Measurements from ENCODE around the gene COL15A1.

Gene COL15A1

GRCh38 chr9:99069546-99069945 is 125.8 kb downstream of the COL15A1 start:
- Histone ChIP-seq H3K79me2 (ENCODE audit: insufficient read depth, low read length) (no peaks in the 10 kb centered on the region), H3F3A (ENCODE audit: low read depth) (peaks cover 11% of the 10 kb centered on the region; the same call in 1 of the 2 replicates), H3K36me3 (ENCODE audit: insufficient read depth, low read length) (no peaks in the 10 kb centered on the region), H3K9me2 (replicated peaks; ENCODE audit: low read depth, low read length) (no peaks in the 10 kb centered on the region), H4K20me1 (ENCODE audit: insufficient read depth, low read length, poor library complexity, severe bottlenecking) (no peaks in the 10 kb centered on the region), H3K4me1 (ENCODE audit: insufficient read depth, low read length, poor library complexity, severe bottlenecking) (peaks cover 46% of the 10 kb centered on the region), H3K27me3 (ENCODE audit: insufficient read depth, low read length, poor library complexity, severe bottlenecking) (no peaks in the 10 kb centered on the region), H3K4me2 (ENCODE audit: low read depth, low read length, poor library complexity, severe bottlenecking) (peak overlapping the region; percentile 47), H3K9ac (ENCODE audit: low read depth, low read length, poor library complexity, severe bottlenecking) (peak overlapping the region; percentile 0), H3K4me3 (ENCODE audit: low read length, poor library complexity, severe bottlenecking) (peak overlapping the region; percentile 24), H2AFZ (ENCODE audit: low read length) (no peak overlapping the region), H3K9me3 (ENCODE audit: insufficient read depth, low read depth, low read length) (no peaks in the 10 kb centered on the region)
- TF ChIP-seq EZH2phosphoT487 (IDR thresholded peaks at IDR 0.05; ENCODE audit: borderline replicate concordance) (no peak), CTCF (conservative IDR thresholded peaks at IDR 0.05; ENCODE audit: low read length) (no peak)

- Histone ChIP-seq H3K4me2 (ENCODE audit: low read depth, low read length, poor library complexity, severe bottlenecking) (no peak overlapping the region), H3K79me2 (ENCODE audit: insufficient read depth, low read length) (no peaks in the 10 kb centered on the region), H3K9ac (ENCODE audit: low read depth, low read length, poor library complexity, severe bottlenecking) (peak overlapping the region; percentile 18), H3K4me3 (ENCODE audit: low read length, poor library complexity, severe bottlenecking) (no peak overlapping the region), H3K36me3 (ENCODE audit: insufficient read depth, low read length) (no peaks in the 10 kb centered on the region), H3K27me3 (ENCODE audit: insufficient read depth, low read length, poor library complexity, severe bottlenecking) (no peaks in the 10 kb centered on the region), H4K20me1 (ENCODE audit: insufficient read depth, low read length, poor library complexity, severe bottlenecking) (no peaks in the 10 kb centered on the region), H3K9me2 (replicated peaks; ENCODE audit: low read depth, low read length) (no peaks in the 10 kb centered on the region), H3F3A (ENCODE audit: low read depth) (peaks cover 11% of the 10 kb centered on the region; the same call in 1 of the 2 replicates), H3K4me1 (ENCODE audit: insufficient read depth, low read length, poor library complexity, severe bottlenecking) (peaks cover 50% of the 10 kb centered on the region), H3K9me3 (ENCODE audit: insufficient read depth, low read depth, low read length) (no peaks in the 10 kb centered on the region), H2AFZ (ENCODE audit: low read length) (no peak overlapping the region)
- TF ChIP-seq CTCF (conservative IDR thresholded peaks at IDR 0.05; ENCODE audit: low read length), result no peak
- TF ChIP-seq EZH2phosphoT487 (IDR thresholded peaks at IDR 0.05; ENCODE audit: borderline replicate concordance), result no peak
Observed at GRCh38 chr9:99070681-99071080, 127.0 kb downstream of the COL15A1 start.

- no peak overlapping the region for H3K4me3 ChIP-seq (ENCODE audit: low read length, poor library complexity, severe bottlenecking)
- H4K20me1 ChIP-seq (ENCODE audit: insufficient read depth, low read length, poor library complexity, severe bottlenecking), result no peaks in the 10 kb centered on the region
- TF ChIP-seq EZH2phosphoT487 (IDR thresholded peaks at IDR 0.05; ENCODE audit: borderline replicate concordance), result no peak
- no peak for TF ChIP-seq CTCF (conservative IDR thresholded peaks at IDR 0.05; ENCODE audit: low read length)
- H3K27me3 ChIP-seq (ENCODE audit: insufficient read depth, low read length, poor library complexity, severe bottlenecking), result no peaks in the 10 kb centered on the region
- H2AFZ ChIP-seq (ENCODE audit: low read length), result no peak overlapping the region
- H3K9ac ChIP-seq (ENCODE audit: low read depth, low read length, poor library complexity, severe bottlenecking), result peak overlapping the region; percentile 18
- no peaks in the 10 kb centered on the region for H3K36me3 ChIP-seq (ENCODE audit: insufficient read depth, low read length)
- peaks cover 56% of the 10 kb centered on the region for H3K4me1 ChIP-seq (ENCODE audit: insufficient read depth, low read length, poor library complexity, severe bottlenecking)
- no peaks in the 10 kb centered on the region for H3K79me2 ChIP-seq (ENCODE audit: insufficient read depth, low read length)
- H3K4me2 ChIP-seq (ENCODE audit: low read depth, low read length, poor library complexity, severe bottlenecking), result no peak overlapping the region
- no peaks in the 10 kb centered on the region for H3K9me2 ChIP-seq (replicated peaks; ENCODE audit: low read depth, low read length)
- no peaks in the 10 kb centered on the region for H3K9me3 ChIP-seq (ENCODE audit: insufficient read depth, low read depth, low read length)
- peaks cover 11% of the 10 kb centered on the region; the same call in 1 of the 2 replicates for H3F3A ChIP-seq (ENCODE audit: low read depth)
Observed at GRCh38 chr9:99071313-99072039, 127.8 kb downstream of the COL15A1 start.
